Measurements from ENCODE around the gene RAVER2. TPM values are rescaled to one million over a fixed set of nuclear protein-coding genes. Genes with fewer than 3 reads are reported as not detected.
A peak's percentile ranks its signal among the peaks of the same experiment; 100 is the strongest.

The RAVER2 gene
- polyA plus RNA-seq, 3 donors, result 0.38 to 1.3 (median 0.69) TPM

DNA sequence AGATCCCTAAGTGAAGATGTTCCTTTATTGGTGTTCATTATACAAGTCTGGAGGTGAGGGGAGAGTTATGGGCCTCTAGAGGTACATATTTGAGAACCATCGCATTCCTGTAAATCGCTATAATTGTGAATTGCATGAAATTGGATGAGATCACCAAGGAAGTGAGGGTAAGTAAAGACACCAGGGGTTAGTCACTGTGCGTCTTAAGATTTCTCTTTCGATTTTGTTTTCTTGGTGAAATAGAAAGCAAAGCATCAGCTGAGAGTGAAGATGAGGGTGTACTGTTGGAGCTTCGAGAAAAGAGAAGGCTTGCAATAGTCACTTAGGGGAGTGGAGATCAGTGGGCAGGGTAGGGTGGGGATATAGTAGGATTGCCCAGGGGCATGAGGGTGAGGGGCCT is 82.1 kb downstream of the RAVER2 start:
- H3K4me1 ChIP-seq (ENCODE audit: control insufficient read depth in 1 of 2, insufficient read depth in 2 of 2, low read length in 2 of 2), result peaks cover 8% of the 10 kb centered on the region in 2 donors
- H3K9me3 ChIP-seq (replicated peaks in 1 of 2; ENCODE audit: control insufficient read depth in 1 of 2, insufficient read depth in 1 of 2, low read length in 2 of 2), result no peaks in the 10 kb centered on the region
- no peaks in the 10 kb centered on the region for H4K20me1 ChIP-seq (ENCODE audit: insufficient read depth, low read length)
- H3K9ac ChIP-seq (ENCODE audit: insufficient read depth, low read length, poor library complexity, severe bottlenecking), result no peak overlapping the region
- no peak overlapping the region for H3K27ac ChIP-seq (ENCODE audit: low read depth in 1 of 2, low read length in 2 of 2)
- H3K4me3 ChIP-seq (replicated peaks in 1 of 3; ENCODE audit: low read depth in 2 of 3, low read length in 3 of 3), result no peak overlapping the region
- no peaks in the 10 kb centered on the region for H3K79me2 ChIP-seq (ENCODE audit: insufficient read depth, low read length)
- WGBS (ENCODE audit: insufficient coverage), result 98% methylated on average over 5 of the region's 5 CpGs
- H3K27ac Mint-ChIP-seq, result peak overlapping the region in 1 of 7 donors; percentile 29
- DNase-seq, result no peak
- intact Hi-C loops (cut with micrococcal nuclease), result no loop called here
- no peaks in the 10 kb centered on the region for H3K27me3 Mint-ChIP-seq (ENCODE audit: low read depth in 3 of 3)
- H3K4me2 ChIP-seq (replicated peaks; ENCODE audit: extremely low read depth, low read length, poor library complexity, severe bottlenecking), result no peak overlapping the region
- peaks cover 2 to 13% of the 10 kb centered on the region in 2 donors for H3K36me3 ChIP-seq (replicated peaks in 1 of 2; ENCODE audit: control insufficient read depth in 1 of 2, insufficient read depth in 2 of 2, low read length in 2 of 2)
- H2AFZ ChIP-seq (ENCODE audit: insufficient read depth, low read depth, low read length, poor library complexity, severe bottlenecking), result no peak overlapping the region
- H3K4me3 Mint-ChIP-seq, result no peak overlapping the region
- H3K36me3 Mint-ChIP-seq, result peaks cover 9% of the 10 kb centered on the region in 2 donors
- TF ChIP-seq, protein P1, sequence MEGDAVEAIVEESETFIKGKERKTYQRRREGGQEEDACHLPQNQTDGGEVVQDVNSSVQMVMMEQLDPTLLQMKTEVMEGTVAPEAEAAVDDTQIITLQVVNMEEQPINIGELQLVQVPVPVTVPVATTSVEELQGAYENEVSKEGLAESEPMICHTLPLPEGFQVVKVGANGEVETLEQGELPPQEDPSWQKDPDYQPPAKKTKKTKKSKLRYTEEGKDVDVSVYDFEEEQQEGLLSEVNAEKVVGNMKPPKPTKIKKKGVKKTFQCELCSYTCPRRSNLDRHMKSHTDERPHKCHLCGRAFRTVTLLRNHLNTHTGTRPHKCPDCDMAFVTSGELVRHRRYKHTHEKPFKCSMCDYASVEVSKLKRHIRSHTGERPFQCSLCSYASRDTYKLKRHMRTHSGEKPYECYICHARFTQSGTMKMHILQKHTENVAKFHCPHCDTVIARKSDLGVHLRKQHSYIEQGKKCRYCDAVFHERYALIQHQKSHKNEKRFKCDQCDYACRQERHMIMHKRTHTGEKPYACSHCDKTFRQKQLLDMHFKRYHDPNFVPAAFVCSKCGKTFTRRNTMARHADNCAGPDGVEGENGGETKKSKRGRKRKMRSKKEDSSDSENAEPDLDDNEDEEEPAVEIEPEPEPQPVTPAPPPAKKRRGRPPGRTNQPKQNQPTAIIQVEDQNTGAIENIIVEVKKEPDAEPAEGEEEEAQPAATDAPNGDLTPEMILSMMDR (IDR thresholded peaks at IDR 0.05), result no peak
- no peaks in the 10 kb centered on the region for H3K27me3 ChIP-seq (ENCODE audit: control insufficient read depth in 2 of 2, insufficient read depth in 2 of 2, low read length in 2 of 2)
- peaks cover 11% of the 10 kb centered on the region for H3K4me1 Mint-ChIP-seq
- no peaks in the 10 kb centered on the region for H3K9me3 Mint-ChIP-seq

DNA sequence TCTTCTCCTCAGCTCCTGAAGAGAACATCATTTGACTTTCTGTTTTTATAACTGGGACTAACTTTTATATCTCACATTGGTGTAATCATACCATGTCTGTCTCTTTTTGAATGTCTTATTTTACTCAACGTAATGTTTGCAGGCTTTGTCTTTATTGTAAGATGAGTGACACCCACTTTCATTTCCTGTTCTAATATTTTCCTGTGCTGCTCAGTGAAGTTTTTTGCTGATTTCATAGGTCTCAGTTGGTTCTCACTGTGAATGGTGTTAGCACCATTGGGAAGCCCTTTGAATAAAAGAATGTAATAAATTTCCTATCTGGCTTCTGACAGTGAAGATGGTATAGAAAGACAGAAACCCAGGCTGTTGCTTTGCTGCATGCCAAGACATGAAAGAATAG is 84.0 kb downstream of the RAVER2 start:
- WGBS (ENCODE audit: insufficient coverage), result no CpG with 5 or more reads among the region's 1 CpG
- intact Hi-C loops (cut with micrococcal nuclease), result no loop called here
- TF ChIP-seq, protein P1 (IDR thresholded peaks at IDR 0.05), result no peak

More for the DNA sequence above, 84.0 kb downstream of the RAVER2 start:
- no peak overlapping the region for H3K4me3 ChIP-seq (replicated peaks in 1 of 3; ENCODE audit: low read depth in 2 of 3, low read length in 3 of 3)
- H3K27ac ChIP-seq (ENCODE audit: low read depth in 1 of 2, low read length in 2 of 2), result no peak overlapping the region
- Mint-ChIP-seq H3K27me3 (ENCODE audit: low read depth in 3 of 3) (no peaks in the 10 kb centered on the region), H3K4me1 (peaks cover 11% of the 10 kb centered on the region), H3K36me3 (peaks cover 23 to 26% of the 10 kb centered on the region in 2 donors), H3K4me3 (peak overlapping the region in 1 of 2 donors; percentile 36), H3K27ac (peak overlapping the region in 4 of 7 donors; percentile 13 to 43 (median 26)), H3K9me3 (no peaks in the 10 kb centered on the region)
- H3K4me2 ChIP-seq (replicated peaks; ENCODE audit: extremely low read depth, low read length, poor library complexity, severe bottlenecking), result no peak overlapping the region
- H3K4me1 ChIP-seq (ENCODE audit: control insufficient read depth in 1 of 2, insufficient read depth in 2 of 2, low read length in 2 of 2), result peaks cover 8% of the 10 kb centered on the region in 2 donors
- peak in 1 of 3 donors; percentile 9 for DNase-seq
- no peaks in the 10 kb centered on the region for H3K79me2 ChIP-seq (ENCODE audit: insufficient read depth, low read length)
- H2AFZ ChIP-seq (ENCODE audit: insufficient read depth, low read depth, low read length, poor library complexity, severe bottlenecking), result no peak overlapping the region
- H3K9me3 ChIP-seq (replicated peaks in 1 of 2; ENCODE audit: control insufficient read depth in 1 of 2, insufficient read depth in 1 of 2, low read length in 2 of 2), result no peaks in the 10 kb centered on the region
- no peaks in the 10 kb centered on the region for H3K27me3 ChIP-seq (ENCODE audit: control insufficient read depth in 2 of 2, insufficient read depth in 2 of 2, low read length in 2 of 2)
- peaks cover 20 to 32% of the 10 kb centered on the region in 2 donors for H3K36me3 ChIP-seq (replicated peaks in 1 of 2; ENCODE audit: control insufficient read depth in 1 of 2, insufficient read depth in 2 of 2, low read length in 2 of 2)
- no peak overlapping the region for H3K9ac ChIP-seq (ENCODE audit: insufficient read depth, low read length, poor library complexity, severe bottlenecking)
- no peaks in the 10 kb centered on the region for H4K20me1 ChIP-seq (ENCODE audit: insufficient read depth, low read length)

All from CD14-positive monocyte (primary cell).